Spleen (tissue), 11 donors: Measurements from ENCODE around the gene STRIT1. TPM values are rescaled to one million over a fixed set of nuclear protein-coding genes. Genes with fewer than 3 reads are reported as not detected.
"Not testable (repeated sequence)": the region's sequence is repeated elsewhere in the genome, so short reads cannot be mapped to it uniquely, and the experiment has no call there.

Experiments used
- DNase-seq: peaks from one replicate; pipeline ENCODE4 v3.0.0-alpha.2; 2020
- H3K27ac ChIP-seq, 8 donors: fragments of 200-600 bp; sonication (generic) in 7 of 8; 1 replicate in 4 of 8; 2 replicates in 4 of 8; pipeline versions ENCODE4 v1.5.0 to v1.8.0; 2016 to 2021; ENCODE audit warnings: inconsistent platforms in 4 of 8, mild to moderate bottlenecking in 4 of 8, moderate library complexity in 1 of 8
- H3K27me3 ChIP-seq, 7 donors: fragments of 200-600 bp; sonication (generic) in 6 of 7; replicated peaks in 1 of 7; 1 replicate in 4 of 7; 2 replicates in 3 of 7; pipeline versions ENCODE4 v1.5.0 to v1.8.0; 2016 to 2021; ENCODE audit warnings: inconsistent platforms in 3 of 7, mild to moderate bottlenecking in 1 of 7
- H3K36me3 ChIP-seq, 6 donors: fragments of 200-600 bp; sonication (generic) in 5 of 6; 1 replicate in 4 of 6; 2 replicates in 2 of 6; pipeline versions ENCODE4 v1.5.0 to v1.8.0; 2016 to 2021; ENCODE audit warnings: inconsistent platforms in 2 of 6
- H3K4me1 ChIP-seq, 6 donors: fragments of 200-600 bp; sonication (generic) in 5 of 6; 1 replicate in 3 of 6; 2 replicates in 3 of 6; pipeline versions ENCODE4 v1.5.0 to v1.8.0; 2016 to 2021; ENCODE audit warnings: inconsistent platforms in 3 of 6
- H3K4me3 ChIP-seq, 8 donors: fragments of 200-600 bp; sonication (generic) in 7 of 8; 1 replicate in 4 of 8; 2 replicates in 4 of 8; pipeline versions ENCODE4 v1.5.0 to v1.8.0; 2016 to 2021; ENCODE audit warnings: inconsistent platforms in 4 of 8, mild to moderate bottlenecking in 4 of 8, moderate library complexity in 2 of 8
- H3K9me3 ChIP-seq, 8 donors: fragments of 200-600 bp; sonication (generic) in 7 of 8; 1 replicate in 4 of 8; 2 replicates in 4 of 8; pipeline versions ENCODE4 v1.5.0 to v1.8.0; 2016 to 2021; ENCODE audit warnings: inconsistent platforms in 4 of 8
- CTCF ChIP-seq, 11 experiments: fragments of 200-600 bp in 7 of 11; fragments of 450-650 bp in 4 of 11; sonication (generic) in 4 of 11; IDR thresholded peaks in 8 of 11; conservative IDR thresholded peaks in 3 of 11; 1 replicate in 7 of 11; 2 replicates in 4 of 11; pipeline versions ENCODE4 v1.4.0 to v1.8.0; 2016 to 2021; ENCODE audit warnings: antibody characterized with exemption in 11 of 11, inconsistent platforms in 4 of 11, mild to moderate bottlenecking in 1 of 11
- POLR2A ChIP-seq, 3 donors: fragments of 450-650 bp; IDR thresholded peaks; one replicate each; pipeline ENCODE4 v1.5.1; 2017; ENCODE audit warnings: antibody characterized with exemption in 3 of 3, mild to moderate bottlenecking in 1 of 3
- POLR2AphosphoS5 ChIP-seq, 3 donors: sonication (generic); formaldehyde crosslinking; IDR thresholded peaks; one replicate each; pipeline ENCODE4 v1.5.1; 2017; ENCODE audit warnings: antibody characterized with exemption in 3 of 3
- WGBS, 5 donors: extraction: QIAGEN DNeasy Blood & Tissue Kit in 3 of 5; methylation state at CpG; one replicate each; pipeline versions ENCODE4 v1.1.5 to v1.1.7; 2013 to 2018; 5-methylcytosine and 5-hydroxymethylcytosine counted together
- intact Hi-C: fragments of 100-400 bp; cut with DNase I; formaldehyde crosslinking; loops from one replicate; pipeline ENCODE4 v1.15.0; 2023; ENCODE audit warnings: low total_unique reads
- polyA plus RNA-seq, 3 donors: library from polyadenylated mRNA; stranded (reverse); fragments of 200-250 nt; gene quantifications; one replicate each; pipeline ENCODE4 v1.2.1, GENCODE V29; 2013
- total RNA-seq, 7 donors: library from RNA; depleted of rRNA in 3 of 7; stranded (reverse); fragments of >200 nt in 3 of 7; fragmentation: NEBNext Ultra II Directional in 4 of 7; extraction: Animal tissue kit (Norgen Biotek cat#: 25700) in 4 of 7; gene quantifications; one replicate each; pipeline versions ENCODE4 v1.1.0 to v1.2.1, GENCODE V29; 2016 to 2021
- donor health status: healthy with polysubstance abuse.
- donor health status: DM: no; HTN: no; CAD: no; lungs with moderate emphysema.
- donor health status: DM: no; HTN: no; CAD: no.
- donor health status: Bipolar disorder and iron deficiency.
- donor health status: healthy.
- donor health status: DM: no; HTN: no; CAD: no.
- donor health status: DM: yes; HTN: yes; CAD: no.

STRIT1 gene
- total and polyA plus RNA-seq, 10 donors: 0.43 TPM; not detected in 9

GRCh38 chr3:155271343-155271613 lies 22.2 kb downstream of the STRIT1 start:
- no peak overlapping the region for H3K27ac ChIP-seq
- no peaks in the 10 kb centered on the region for H3K9me3 ChIP-seq
- no peak for TF ChIP-seq POLR2A (IDR thresholded peaks at IDR 0.05)
- no peak for TF ChIP-seq CTCF (IDR thresholded peaks at IDR 0.05 in 8 of 11, conservative IDR thresholded peaks at IDR 0.05 in 3 of 11)
- no peak for TF ChIP-seq POLR2AphosphoS5 (IDR thresholded peaks at IDR 0.05)
- 59 to 83% (median 74%) methylated on average over 1 of the region's 1 CpG for WGBS, 5 donors
- no peaks in the 10 kb centered on the region for H3K4me1 ChIP-seq
- DNase-seq: no peak
- H3K27me3 ChIP-seq: no peaks in the 10 kb centered on the region
- no peak overlapping the region for H3K4me3 ChIP-seq
- intact Hi-C loops: no loop called here
- H3K36me3 ChIP-seq: no peaks in the 10 kb centered on the region

GRCh38 chr3:155270485-155271342 lies 22.8 kb downstream of the STRIT1 start:
- TF ChIP-seq POLR2A (IDR thresholded peaks at IDR 0.05): no peak
- TF ChIP-seq CTCF (IDR thresholded peaks at IDR 0.05 in 8 of 11, conservative IDR thresholded peaks at IDR 0.05 in 3 of 11): no peak
- no peak for TF ChIP-seq POLR2AphosphoS5 (IDR thresholded peaks at IDR 0.05)

GRCh38 chr3:155270063-155270462 lies 23.4 kb downstream of the STRIT1 start:
- no peaks in the 10 kb centered on the region for H3K9me3 ChIP-seq
- no peak overlapping the region for H3K27ac ChIP-seq
- intact Hi-C loops: no loop called here
- no peak for TF ChIP-seq POLR2A (IDR thresholded peaks at IDR 0.05)
- TF ChIP-seq CTCF (IDR thresholded peaks at IDR 0.05 in 8 of 11, conservative IDR thresholded peaks at IDR 0.05 in 3 of 11): no peak
- no peak for TF ChIP-seq POLR2AphosphoS5 (IDR thresholded peaks at IDR 0.05)
- no peaks in the 10 kb centered on the region for H3K27me3 ChIP-seq
- no peak overlapping the region for H3K4me3 ChIP-seq
- H3K36me3 ChIP-seq: no peaks in the 10 kb centered on the region
- no peaks in the 10 kb centered on the region for H3K4me1 ChIP-seq
- DNase-seq: no peak
- WGBS, 5 donors: 76 to 90% (median 86%) methylated on average over 3 of the region's 3 CpGs

More at GRCh38 chr3:155270485-155271342, 22.8 kb downstream of the STRIT1 start:
- Histone ChIP-seq H3K36me3 (no peaks in the 10 kb centered on the region), H3K27ac (no peak overlapping the region), H3K4me3 (no peak overlapping the region), H3K4me1 (no peaks in the 10 kb centered on the region), H3K27me3 (no peaks in the 10 kb centered on the region), H3K9me3 (no peaks in the 10 kb centered on the region)
- no peak for DNase-seq
- 71 to 84% (median 78%) methylated on average over 8 of the region's 8 CpGs for whole genome bisulfite sequencing, 5 donors
- intact Hi-C loops: no loop called here

GRCh38 chr3:155262855-155263254 lies 30.6 kb downstream of the STRIT1 start:
- intact Hi-C loops, DNase-seq, H3K9me3 ChIP-seq, H3K36me3 ChIP-seq, H3K27me3 ChIP-seq, H3K27ac ChIP-seq, H3K4me3 ChIP-seq, H3K4me1 ChIP-seq: not testable (repeated sequence)
- 56 to 80% (median 69%) methylated on average over 2 of the region's 2 CpGs for WGBS, 5 donors
